ENCODE measurements around the gene RPS25. TPM values are rescaled to one million over a fixed set of nuclear protein-coding genes. Genes with fewer than 3 reads are reported as not detected.
A peak's percentile ranks its signal among the peaks of the same experiment; 100 is the strongest.

Gene RPS25
- total and polyA plus RNA-seq, 9 of the 15 experiments (the other 6 are each of a cell fraction or from before 2014, with no cell fraction given), result 1,553 to 5,486 (median 2,471) TPM

DNA sequence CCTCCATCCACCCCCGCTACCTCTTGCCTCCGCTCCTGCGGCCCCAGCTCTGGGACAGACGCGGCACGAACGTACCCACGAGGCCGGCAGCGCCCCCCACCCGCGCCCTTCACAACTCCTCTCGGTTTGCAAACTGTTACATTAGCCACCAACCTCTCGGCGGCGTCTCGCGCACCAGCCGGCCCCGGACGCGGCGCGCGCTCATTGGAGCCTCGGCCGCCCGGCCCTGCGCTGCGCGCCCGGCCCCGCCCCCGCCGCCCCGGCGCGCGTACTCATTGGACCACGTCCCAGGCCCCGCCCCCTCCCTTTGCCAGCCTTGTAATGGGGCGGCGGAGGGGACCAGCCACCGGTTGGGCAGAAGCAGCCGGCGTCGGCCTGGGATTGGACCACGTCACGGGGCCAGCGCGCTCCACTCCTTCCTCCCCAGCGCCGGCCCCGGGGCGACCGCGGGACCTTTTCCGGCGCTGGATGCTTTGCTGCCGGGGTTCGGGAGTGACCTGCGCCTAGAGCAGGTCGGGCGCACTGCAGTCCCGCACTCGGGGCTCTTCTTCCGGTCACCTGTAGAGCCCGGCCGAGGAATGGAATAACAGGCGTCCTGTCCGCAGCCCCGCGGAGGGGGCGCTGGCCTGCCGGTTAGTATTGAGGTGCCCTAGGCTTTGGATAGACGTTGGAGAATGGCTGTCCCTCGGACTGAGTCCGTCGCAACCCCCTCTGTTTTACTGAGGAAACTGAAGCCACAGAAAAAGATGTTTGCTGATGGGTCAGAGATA, 39.0 kb upstream of the RPS25 start, which contains the start of gene HYOU1 (continued):
- peak; percentile 87 for TF ChIP-seq NR2C1 (IDR thresholded peaks at IDR 0.05)
- TF ChIP-seq NR2C1 (tag; IDR thresholded peaks at IDR 0.05), result peak; percentile 87
- TF ChIP-seq, protein P1, sequence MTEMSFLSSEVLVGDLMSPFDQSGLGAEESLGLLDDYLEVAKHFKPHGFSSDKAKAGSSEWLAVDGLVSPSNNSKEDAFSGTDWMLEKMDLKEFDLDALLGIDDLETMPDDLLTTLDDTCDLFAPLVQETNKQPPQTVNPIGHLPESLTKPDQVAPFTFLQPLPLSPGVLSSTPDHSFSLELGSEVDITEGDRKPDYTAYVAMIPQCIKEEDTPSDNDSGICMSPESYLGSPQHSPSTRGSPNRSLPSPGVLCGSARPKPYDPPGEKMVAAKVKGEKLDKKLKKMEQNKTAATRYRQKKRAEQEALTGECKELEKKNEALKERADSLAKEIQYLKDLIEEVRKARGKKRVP (CRISPR knock-in tag; IDR thresholded peaks at IDR 0.05), result peak; percentile 81
- TF ChIP-seq POLR2H (tag; IDR thresholded peaks at IDR 0.05; ENCODE audit: low read depth), result peak; percentile 88
- TF ChIP-seq SMAD4 (CRISPR knock-in tag; conservative IDR thresholded peaks at IDR 0.05), result peak; percentile 48
- TF ChIP-seq SP1 (CRISPR knock-in tag; IDR thresholded peaks at IDR 0.05), result peak; percentile 3; the same call in 1 of the 2 replicates
- TF ChIP-seq, protein P2, sequence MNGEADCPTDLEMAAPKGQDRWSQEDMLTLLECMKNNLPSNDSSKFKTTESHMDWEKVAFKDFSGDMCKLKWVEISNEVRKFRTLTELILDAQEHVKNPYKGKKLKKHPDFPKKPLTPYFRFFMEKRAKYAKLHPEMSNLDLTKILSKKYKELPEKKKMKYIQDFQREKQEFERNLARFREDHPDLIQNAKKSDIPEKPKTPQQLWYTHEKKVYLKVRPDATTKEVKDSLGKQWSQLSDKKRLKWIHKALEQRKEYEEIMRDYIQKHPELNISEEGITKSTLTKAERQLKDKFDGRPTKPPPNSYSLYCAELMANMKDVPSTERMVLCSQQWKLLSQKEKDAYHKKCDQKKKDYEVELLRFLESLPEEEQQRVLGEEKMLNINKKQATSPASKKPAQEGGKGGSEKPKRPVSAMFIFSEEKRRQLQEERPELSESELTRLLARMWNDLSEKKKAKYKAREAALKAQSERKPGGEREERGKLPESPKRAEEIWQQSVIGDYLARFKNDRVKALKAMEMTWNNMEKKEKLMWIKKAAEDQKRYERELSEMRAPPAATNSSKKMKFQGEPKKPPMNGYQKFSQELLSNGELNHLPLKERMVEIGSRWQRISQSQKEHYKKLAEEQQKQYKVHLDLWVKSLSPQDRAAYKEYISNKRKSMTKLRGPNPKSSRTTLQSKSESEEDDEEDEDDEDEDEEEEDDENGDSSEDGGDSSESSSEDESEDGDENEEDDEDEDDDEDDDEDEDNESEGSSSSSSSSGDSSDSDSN (IDR thresholded peaks at IDR 0.05; ENCODE audit: borderline replicate concordance in 1 of 2, low read depth in 2 of 2, low read length in 2 of 2), result peak in 1 of 2 experiments; percentile 67; a peak in 1 of 4 replicates
- TF ChIP-seq, protein P3, sequence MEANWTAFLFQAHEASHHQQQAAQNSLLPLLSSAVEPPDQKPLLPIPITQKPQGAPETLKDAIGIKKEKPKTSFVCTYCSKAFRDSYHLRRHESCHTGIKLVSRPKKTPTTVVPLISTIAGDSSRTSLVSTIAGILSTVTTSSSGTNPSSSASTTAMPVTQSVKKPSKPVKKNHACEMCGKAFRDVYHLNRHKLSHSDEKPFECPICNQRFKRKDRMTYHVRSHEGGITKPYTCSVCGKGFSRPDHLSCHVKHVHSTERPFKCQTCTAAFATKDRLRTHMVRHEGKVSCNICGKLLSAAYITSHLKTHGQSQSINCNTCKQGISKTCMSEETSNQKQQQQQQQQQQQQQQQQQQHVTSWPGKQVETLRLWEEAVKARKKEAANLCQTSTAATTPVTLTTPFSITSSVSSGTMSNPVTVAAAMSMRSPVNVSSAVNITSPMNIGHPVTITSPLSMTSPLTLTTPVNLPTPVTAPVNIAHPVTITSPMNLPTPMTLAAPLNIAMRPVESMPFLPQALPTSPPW (CRISPR knock-in tag; IDR thresholded peaks at IDR 0.05), result peak; percentile 81
- TF ChIP-seq, protein P4, sequence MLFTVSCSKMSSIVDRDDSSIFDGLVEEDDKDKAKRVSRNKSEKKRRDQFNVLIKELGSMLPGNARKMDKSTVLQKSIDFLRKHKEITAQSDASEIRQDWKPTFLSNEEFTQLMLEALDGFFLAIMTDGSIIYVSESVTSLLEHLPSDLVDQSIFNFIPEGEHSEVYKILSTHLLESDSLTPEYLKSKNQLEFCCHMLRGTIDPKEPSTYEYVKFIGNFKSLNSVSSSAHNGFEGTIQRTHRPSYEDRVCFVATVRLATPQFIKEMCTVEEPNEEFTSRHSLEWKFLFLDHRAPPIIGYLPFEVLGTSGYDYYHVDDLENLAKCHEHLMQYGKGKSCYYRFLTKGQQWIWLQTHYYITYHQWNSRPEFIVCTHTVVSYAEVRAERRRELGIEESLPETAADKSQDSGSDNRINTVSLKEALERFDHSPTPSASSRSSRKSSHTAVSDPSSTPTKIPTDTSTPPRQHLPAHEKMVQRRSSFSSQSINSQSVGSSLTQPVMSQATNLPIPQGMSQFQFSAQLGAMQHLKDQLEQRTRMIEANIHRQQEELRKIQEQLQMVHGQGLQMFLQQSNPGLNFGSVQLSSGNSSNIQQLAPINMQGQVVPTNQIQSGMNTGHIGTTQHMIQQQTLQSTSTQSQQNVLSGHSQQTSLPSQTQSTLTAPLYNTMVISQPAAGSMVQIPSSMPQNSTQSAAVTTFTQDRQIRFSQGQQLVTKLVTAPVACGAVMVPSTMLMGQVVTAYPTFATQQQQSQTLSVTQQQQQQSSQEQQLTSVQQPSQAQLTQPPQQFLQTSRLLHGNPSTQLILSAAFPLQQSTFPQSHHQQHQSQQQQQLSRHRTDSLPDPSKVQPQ (CRISPR knock-in tag; IDR thresholded peaks at IDR 0.05; ENCODE audit: borderline replicate concordance), result no peak
- TF ChIP-seq ATF7 (IDR thresholded peaks at IDR 0.05), result peak; percentile 82
- peak; percentile 35 for TF ChIP-seq FIP1L1 (IDR thresholded peaks at IDR 0.05; ENCODE audit: low read depth, low read length, poor library complexity, severe bottlenecking)
- TF ChIP-seq, protein P5, sequence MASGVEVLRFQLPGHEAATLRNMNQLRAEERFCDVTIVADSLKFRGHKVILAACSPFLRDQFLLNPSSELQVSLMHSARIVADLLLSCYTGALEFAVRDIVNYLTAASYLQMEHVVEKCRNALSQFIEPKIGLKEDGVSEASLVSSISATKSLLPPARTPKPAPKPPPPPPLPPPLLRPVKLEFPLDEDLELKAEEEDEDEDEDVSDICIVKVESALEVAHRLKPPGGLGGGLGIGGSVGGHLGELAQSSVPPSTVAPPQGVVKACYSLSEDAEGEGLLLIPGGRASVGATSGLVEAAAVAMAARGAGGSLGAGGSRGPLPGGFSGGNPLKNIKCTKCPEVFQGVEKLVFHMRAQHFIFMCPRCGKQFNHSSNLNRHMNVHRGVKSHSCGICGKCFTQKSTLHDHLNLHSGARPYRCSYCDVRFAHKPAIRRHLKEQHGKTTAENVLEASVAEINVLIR (CRISPR knock-in tag; IDR thresholded peaks at IDR 0.05), result peak; percentile 66
- TF ChIP-seq NFYB (IDR thresholded peaks at IDR 0.05; ENCODE audit: extremely low read depth, insufficient read length), result peak; percentile 85
- TF ChIP-seq HDAC1 (IDR thresholded peaks at IDR 0.05), result peak in 1 of 2 experiments; percentile 68; a peak in 2 of 4 replicates
- TF ChIP-seq RB1 (IDR thresholded peaks at IDR 0.05; ENCODE audit: low read depth), result peak; percentile 72
- peak; percentile 48; the same call in 1 of the 2 replicates for TF ChIP-seq POLR2AphosphoS2 (IDR thresholded peaks at IDR 0.05; ENCODE audit: low read length)
- peak; percentile 27; the same call in 1 of the 2 replicates for TF ChIP-seq SOX6 (IDR thresholded peaks at IDR 0.05)
- TF ChIP-seq EGR1 (conservative IDR thresholded peaks at IDR 0.05), result peak; percentile 81

Measured in K562 (cell line).